ENCODE data around the gene SNPH.
"Not testable (repeated sequence)": the region's sequence is repeated elsewhere in the genome, so short reads cannot be mapped to it uniquely, and the experiment has no call there.

SNPH gene

DNA sequence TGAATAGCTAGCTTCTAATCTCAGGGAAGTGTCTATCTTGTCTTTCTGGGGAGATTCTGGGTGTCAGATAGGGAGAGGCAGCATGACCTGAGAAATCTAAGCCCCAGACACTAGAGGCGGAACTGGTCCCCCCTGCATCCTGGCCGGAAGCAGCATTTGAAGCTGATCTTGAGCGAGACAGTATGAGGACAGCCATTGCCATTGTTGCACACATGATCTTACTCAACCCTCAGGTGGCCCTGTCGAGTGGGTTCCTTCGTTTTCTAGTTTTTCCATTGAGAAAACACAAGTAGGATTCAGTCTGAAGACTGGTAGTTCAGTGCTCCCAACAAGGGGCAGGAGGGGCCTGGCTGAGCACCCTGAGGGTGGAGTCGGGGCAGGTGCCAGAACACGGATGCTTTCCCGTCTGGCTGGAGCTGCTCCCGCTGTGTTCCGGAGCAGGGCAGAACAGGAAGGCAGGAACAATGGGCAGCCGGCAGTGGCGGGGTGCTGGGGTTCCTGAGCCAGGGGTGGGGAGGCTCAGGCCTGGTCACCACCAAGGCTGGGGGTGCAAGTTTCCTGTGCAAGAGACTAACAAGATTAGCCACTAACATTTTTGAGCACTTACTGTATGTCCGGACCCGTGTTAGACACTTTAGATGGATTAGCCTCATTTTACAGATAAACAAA is 70.7 kb downstream of the SNPH start:
- DNase-seq: peak in 19 of 56 donors; percentile 4 to 61 (median 22)

DNA sequence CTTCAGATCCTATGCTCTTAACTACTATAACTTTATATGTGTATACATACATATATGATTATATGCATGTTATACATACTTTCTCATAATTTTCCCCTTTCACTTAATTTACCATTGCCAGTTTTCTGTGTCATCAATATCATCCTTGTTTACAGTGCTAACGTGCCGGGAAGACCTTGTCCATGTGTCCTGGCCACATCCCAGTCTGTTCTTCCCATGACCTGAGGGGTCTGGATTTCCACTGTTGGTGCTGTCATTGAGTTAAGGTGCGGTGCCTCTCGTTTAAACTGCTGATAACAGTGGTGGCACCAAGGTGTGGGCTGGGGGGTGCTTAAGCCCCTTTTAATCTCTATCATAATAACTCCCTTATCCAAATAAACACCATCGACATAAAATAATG is 71.3 kb downstream of the SNPH start:
- no peak for DNase-seq

DNA sequence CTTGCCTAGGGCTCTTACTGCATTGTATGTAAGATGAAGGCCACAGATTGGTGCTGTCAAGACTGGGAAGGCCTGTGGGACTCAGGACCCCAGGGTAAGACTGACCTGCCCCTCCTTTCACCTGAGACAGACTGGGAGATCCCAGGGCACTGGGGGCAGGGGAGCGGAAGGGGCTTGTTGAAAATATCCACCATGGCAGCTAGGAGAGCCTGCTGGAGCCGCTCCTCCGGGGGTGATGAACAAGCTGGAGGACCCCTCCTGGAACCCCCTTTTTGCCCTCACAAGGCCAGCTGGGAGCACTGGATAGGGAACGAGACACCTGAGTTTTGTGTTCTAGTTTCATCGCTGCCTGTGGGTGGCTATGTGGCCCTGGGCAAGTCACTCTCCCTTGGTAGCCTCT is 72.0 kb downstream of the SNPH start:
- DNase-seq: no peak

DNA sequence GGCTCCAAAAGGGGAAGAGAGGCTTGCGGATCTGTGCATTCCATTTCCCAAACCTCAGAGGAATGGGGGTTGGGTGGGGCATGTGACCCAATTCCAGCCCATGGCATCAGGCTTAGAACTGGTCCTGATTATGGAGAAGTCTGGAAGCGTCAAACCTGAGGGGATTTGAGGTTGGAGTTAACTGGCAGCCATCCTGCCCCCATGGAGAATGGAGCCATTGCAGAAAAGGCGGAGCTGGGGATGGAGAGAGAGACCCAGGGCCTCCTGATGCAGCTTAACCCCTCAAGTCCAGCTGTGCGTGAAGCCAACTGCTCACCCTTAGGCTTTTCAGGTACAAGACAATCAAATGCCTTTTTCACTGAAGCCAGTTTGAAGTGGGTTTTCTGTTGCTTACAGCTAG is 72.7 kb downstream of the SNPH start:
- no peak for DNase-seq

DNA sequence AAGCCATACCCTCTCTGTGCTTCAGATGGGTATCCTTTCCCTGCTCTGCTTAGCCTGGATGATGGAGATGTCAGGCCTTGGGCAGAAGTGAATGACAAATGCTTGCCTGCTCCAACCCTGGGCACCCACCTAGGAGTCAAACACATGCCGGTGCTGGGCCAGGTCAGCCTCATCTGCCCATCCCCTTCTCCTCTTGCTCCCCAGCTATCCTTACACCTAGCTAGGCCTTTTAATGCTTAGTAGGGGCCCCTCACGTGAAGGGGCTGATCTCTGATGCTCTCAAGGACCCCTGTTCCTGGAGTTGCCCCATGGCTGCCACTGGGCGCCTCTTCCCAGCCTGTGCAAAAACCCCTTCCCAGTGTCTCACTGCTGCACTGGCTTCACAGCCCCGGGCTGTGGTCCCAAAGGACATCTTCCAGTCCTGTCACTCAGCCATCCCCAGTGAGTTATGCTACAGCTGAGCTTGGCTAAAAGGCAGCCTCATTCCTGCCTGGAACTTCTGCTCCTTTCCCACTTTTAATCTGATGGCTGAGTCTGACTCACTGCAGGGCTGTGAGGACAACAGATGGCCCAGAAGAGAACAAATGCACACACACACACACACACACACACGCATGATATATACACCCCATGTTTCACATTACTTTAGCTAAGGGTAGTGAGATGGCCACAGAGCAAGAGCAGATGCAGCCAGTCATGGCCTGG is 75.6 kb downstream of the SNPH start:
- no peak for DNase-seq

DNA sequence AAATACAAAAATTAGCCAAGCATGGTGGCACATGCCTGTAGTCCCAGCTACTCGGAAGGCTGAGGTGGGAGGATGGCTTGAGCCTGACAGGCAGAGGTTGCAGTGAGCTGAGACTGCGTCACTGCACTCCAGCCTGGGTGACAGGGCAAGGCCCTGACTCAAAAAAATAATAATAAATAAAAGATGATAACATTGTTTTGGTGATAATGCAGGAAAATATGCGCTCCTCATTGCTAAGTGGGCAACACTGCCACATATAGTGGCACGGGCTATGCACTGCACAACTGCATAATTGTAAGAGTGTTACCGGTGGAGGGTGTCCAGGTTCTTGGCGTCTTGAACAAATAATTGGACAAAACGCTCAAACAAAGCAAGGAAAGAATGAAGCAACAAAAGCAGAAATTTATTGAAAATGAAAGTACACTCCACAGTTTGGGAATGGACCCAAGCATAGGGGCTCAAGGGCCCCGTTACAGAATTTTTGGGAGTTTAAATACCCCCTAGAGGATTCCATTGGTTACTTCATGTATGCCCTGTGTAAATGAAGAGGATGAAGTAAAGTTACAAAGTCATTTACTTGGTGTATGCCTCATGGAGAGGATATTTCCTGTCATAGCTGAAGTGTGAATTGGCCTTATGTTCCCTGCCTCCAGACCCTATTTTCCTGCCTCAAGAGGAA is 77.5 kb downstream of the SNPH start:
- DNase-seq: not testable (repeated sequence)

DNA sequence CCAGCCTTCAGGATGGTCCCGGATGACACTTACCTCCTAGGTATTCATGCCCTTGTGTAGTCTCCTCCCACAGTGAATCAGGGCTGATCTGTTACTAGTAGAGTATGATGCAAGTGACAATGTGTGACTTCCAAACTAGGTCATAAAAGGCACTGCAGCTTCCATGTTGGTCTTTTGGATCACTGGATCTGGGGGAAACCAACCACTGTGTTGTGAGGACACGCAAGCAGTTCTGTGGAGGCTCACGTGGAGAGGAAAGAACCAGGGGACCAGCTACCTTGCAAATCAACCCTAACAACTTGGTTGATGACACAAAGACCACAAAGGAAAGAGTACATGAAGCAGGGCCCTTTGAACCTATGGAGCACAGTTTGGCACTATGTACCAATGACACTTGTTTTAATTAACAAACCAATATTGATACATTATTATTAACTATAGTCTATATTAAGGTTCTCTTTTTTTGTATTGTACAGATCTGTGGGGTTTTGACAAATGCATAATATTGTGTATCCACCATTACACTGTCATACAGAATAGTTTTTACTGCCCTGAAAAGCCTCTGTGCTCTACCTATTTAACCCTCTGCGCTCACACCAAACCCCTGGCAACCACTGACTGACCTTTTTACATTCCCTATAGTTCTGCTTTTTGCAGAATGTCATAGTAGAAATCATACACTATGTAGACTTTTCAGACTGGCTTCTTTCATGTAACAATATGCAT is 79.1 kb downstream of the SNPH start:
- DNase-seq: no peak

DNA sequence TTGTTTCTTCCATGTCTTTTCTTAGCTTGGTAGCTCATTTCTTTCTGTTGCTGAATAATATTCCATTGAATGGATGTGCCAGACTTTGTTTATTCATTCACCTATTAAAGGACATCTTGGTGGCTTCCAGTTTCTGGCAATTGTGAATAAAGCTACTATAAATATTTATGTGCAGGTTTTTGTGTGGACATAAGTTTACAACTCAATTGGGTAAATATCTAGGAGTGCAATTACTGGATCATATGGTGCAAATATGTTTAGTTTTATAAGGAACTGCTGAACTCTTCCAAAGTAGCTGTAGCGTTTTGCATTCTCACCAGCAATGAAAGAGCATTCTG is 79.6 kb downstream of the SNPH start:
- DNase-seq: no peak

DNA sequence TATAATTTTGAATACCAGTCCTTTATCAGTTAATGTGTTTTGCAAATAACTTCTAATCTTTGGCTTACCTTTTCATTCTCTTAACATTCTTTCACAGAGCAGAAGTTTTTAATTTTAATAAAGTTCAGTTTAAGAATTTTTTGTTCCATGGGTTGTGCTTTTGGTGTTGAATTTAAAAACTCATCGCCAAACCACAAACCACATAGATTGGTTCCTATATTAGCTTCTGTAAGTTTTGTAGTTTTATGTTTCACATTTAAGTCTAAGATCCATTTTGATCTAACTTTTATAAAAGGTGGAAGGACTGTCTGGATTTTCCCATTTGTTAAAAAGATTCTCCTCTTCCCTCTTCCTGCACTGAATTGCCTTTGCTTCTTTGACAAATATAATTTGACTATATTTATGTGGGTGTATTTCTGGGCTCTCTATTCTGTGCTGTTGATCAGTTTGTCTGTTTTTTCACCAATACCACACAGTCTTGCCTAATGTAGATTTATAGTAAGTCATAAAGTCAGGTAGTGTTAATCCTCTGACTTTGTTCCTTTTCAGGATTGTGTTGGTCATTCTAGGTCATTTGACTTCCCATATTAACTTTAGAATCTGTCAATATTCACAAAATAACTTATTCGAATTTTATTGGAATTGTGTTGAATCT is 80.3 kb downstream of the SNPH start:
- no peak for DNase-seq

DNA sequence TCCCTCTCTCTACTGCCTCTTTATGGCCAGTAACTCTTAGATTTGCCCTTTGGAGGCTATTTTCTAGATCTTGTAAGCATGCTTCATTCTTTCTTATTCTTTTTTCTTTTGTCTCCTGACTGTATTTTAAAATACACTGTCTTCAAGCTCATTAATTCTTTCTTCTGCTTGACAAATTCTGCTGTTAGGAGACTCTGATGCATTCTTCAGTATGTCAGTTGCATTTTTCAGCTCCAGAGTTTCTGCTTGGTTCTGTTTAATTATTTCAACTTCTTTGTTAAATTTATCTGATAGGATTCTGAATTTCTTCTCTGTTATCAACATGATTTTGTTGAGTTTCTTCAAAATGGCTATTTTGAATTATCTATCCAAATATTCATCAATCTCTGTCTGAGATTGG is 87.9 kb downstream of the SNPH start:
- DNase-seq: no peak

DNA sequence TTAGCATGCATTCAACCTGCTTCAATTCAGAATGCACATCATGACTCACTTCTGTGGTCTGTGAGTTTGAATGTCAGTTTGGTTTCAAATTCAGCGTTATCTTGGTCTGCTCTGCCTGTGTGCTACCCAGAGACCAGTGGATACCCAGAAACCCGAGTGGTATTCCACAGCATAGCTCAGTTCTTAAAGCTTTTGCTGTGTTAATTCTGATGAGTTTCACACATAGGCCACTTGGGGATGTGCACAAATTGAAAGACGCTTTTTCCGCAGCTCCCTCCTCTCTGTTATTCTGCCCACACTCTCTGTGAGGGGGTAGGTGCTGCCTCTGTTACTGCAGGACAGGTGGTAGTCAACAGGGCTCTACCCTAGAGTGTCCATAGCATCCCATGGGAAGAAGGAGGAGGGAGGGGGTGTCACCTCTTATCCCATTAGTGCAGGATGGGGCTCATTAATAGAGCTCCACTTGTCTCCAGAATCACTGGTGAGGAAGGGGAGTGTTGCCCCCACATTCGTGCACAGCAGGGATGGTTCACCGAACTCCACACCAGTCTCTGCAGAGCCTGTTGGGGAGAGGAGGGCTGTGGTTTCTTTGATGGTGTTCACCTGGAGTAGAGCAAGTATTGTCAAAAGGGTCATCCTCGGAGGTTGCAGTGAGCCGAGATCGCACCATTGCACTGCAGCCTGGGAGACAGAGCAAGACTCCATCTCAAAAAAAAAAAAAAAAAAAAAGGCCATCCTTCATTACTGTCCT is 92.0 kb downstream of the SNPH start:
- DNase-seq: no peak
